Astrocyte of the cerebellum (primary cell): ENCODE measurements around the gene KIAA1614.

Experiments used
- DNase-seq: peaks from one replicate; pipeline ENCODE4 v3.0.0-alpha.2; 2011; ENCODE audit warnings: low read depth
- H3K4me3 ChIP-seq: 2 replicates; pipeline ENCODE4 v1.5.1; 2011; ENCODE audit warnings: mild to moderate bottlenecking, low read depth, low read length, moderate library complexity
- in situ Hi-C: cut with HindIII; loops from 2 replicates; pipeline ENCODE4 v1.10.0; 2017; ENCODE audit warnings: low sequenced_read_pairs
- TF ChIP-seq, protein P1 (sequence below): IDR thresholded peaks from 2 replicates; pipeline ENCODE4 v1.5.1; 2012; ENCODE audit warnings: low read length, low read depth, moderate library complexity, mild to moderate bottlenecking; ENCODE audit errors: missing control alignments

Gene KIAA1614, protein sequence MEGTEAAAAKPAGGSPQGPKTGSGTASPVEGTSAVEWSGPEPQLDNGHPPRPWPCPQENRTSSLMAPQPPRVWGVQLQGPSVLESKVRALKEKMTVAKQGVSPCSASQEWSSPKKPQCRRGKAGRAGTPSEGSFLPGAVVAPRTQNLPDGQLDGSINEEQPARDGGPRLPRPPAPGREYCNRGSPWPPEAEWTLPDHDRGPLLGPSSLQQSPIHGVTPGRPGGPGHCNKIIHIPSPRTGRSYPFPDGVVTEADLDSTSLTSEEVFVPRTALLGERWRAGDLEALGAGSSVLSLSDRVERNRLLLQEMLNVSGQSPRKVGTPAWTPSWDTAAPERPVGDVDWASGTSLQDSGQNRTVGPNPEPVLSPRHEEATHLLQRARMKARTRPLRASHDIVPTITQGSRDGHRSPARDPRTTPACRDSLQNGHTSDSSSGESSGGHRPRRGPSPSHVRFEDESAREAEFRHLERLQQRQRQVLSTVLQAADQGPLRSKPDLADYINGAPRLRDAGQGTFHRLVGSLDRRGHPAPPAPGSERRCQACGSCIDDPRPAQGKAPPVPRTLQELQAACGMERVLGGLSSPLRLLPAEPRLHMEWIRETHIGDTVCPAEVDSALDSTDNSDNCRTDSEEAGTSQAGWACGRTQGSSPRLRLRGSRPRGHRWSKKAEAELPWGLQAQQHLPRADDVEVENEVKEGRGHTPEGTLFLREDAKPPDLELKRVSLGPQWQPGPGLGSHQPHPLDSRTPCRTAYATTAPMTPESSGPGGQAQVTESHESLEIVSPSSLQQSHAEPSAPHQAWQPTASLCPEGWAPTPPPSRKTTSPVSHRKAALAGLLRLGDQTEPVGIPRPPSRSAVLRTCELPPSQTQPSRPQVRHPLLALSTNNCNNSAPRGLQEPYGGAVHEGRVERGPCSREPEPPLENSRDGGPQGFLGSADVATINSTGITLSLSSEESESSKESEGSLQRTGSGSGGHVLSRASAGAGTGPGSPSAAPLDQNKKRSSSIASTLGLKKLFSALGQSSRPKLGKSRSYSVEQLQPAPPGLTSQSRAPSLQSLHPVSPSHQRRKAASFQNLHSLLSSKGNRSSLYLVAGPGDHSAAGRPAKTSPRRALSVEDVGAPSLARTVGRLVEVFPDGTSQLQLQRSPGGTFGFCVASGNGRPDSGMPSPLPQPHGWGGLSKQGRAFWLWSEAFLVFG

GRCh38 chr1:180912801-180913565 is at the start of gene KIAA1614:
Gene KIAA1614, plus strand, starts transcription at chr1:180912897. Its CDS starts 347 bp downstream, at chr1:180913244.
- no peak for DNase-seq
- in situ Hi-C loops = loop anchor here (25.0 kb wide), 1 partner anchor 99 kb away; the partner anchor contains the start of gene STX6
- H3K4me3 ChIP-seq = peak within 1 kb of the TSS; percentile 46
- TF ChIP-seq, protein P1, sequence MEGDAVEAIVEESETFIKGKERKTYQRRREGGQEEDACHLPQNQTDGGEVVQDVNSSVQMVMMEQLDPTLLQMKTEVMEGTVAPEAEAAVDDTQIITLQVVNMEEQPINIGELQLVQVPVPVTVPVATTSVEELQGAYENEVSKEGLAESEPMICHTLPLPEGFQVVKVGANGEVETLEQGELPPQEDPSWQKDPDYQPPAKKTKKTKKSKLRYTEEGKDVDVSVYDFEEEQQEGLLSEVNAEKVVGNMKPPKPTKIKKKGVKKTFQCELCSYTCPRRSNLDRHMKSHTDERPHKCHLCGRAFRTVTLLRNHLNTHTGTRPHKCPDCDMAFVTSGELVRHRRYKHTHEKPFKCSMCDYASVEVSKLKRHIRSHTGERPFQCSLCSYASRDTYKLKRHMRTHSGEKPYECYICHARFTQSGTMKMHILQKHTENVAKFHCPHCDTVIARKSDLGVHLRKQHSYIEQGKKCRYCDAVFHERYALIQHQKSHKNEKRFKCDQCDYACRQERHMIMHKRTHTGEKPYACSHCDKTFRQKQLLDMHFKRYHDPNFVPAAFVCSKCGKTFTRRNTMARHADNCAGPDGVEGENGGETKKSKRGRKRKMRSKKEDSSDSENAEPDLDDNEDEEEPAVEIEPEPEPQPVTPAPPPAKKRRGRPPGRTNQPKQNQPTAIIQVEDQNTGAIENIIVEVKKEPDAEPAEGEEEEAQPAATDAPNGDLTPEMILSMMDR = no peak

GRCh38 chr1:180863158-180863775 is 49.4 kb upstream of the KIAA1614 start:
- TF ChIP-seq, protein P1 = peak; percentile 41
- peak; percentile 47 for DNase-seq
- no peak overlapping the region for H3K4me3 ChIP-seq
- in situ Hi-C loops = no loop called here

DNA sequence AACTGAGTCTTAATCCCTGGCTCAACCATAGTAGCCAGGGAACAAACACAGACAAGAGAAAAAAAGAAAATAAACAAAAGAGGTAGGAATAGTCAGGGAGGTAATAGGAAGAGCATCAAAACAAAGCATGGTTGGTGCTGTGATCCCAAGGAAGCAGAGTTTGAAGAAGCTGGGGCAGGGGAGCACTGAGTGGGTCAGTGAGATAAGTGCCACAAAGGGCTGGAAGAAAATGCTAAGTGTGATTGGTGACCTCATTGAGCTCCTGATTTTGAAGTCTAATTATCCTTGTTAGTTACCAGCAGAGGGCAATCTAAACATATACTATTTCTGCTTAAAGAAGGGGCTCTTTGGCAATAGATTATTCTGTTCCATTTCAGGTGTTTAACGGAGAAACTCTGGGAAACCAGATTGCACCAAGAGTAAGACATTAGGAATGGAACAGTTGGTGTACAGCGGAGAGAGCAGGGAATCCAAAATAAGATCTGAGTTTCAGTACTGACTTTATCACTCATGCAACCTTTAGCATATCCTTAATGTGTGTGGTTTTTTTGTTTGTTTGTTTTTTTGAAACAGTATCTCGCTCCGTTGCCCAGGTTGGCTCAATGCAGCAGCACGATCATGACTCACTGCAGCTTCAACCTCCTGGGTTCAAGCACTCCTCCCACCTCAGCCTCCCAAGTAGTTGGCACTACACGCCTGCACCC is 30.7 kb upstream of the KIAA1614 start:
- TF ChIP-seq, protein P1 = peak; percentile 38
- in situ Hi-C loops = no loop called here
- DNase-seq = peak; percentile 33
- H3K4me3 ChIP-seq = no peak overlapping the region

GRCh38 chr1:180884588-180885300 is 28.0 kb upstream of the KIAA1614 start:
- no peak for DNase-seq
- no peak overlapping the region for H3K4me3 ChIP-seq
- TF ChIP-seq, protein P1 = no peak
- in situ Hi-C loops = no loop called here

DNA sequence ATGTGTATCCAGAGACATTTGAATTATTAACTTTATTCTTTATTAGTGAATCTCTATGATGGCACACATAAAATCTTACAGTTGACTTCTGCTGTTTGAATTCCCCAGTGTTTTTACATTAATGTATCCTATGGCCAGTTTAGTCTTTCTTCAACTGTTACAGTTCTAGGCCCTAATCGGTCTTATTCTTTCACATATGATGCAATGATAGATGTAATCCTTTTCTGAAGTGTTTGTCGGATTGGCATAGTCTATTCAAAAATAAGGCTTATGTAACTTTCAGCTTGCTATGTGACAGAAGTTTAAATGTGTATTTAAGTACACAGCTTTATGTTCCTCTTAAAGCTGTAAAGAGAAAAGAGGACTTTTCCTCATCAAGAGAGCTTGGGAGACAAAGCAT is 26.4 kb upstream of the KIAA1614 start:
- TF ChIP-seq, protein P1 = no peak
- DNase-seq = no peak
- in situ Hi-C loops = no loop called here
- no peak overlapping the region for H3K4me3 ChIP-seq
